Activated CD4-positive, alpha-beta T cell treated with anti-CD3 and anti-CD28 coated beads for 36 hours (primary cell): Measurements from ENCODE around the gene SMPD3. TPM values are rescaled to one million over a fixed set of nuclear protein-coding genes. Genes with fewer than 3 reads are reported as not detected.

Source experiments
- ATAC-seq: fragments of 200-7000 bp; cut with Tn5 transposase; one replicate; pipeline ENCODE4 v1.10.0; 2021; ENCODE audit warnings: mild to moderate bottlenecking, moderate library complexity
- CTCF ChIA-PET: fragments of 350-600 bp; sonication (Branson Sonifier 250); formaldehyde crosslinking; loops from one replicate; lab custom pipeline; 2021; ENCODE audit warnings: antibody characterized with exemption; lab: Charles Lee
- POLR2A ChIA-PET: fragments of 350-600 bp; sonication (Branson Sonifier 250); formaldehyde crosslinking; loops from one replicate; lab custom pipeline; 2021; ENCODE audit warnings: antibody characterized with exemption, inconsistent platforms; lab: Charles Lee
- DNase-seq: peaks from one replicate; pipeline ENCODE4 v3.0.0-alpha.2; 2020
- H3K27ac Mint-ChIP-seq: one replicate; pipeline ENCODE4 v1.8.0; 2021; ENCODE audit warnings: mixed read lengths
- H3K27me3 Mint-ChIP-seq: one replicate; pipeline ENCODE4 v1.8.0; 2021; ENCODE audit warnings: mixed read lengths
- H3K36me3 Mint-ChIP-seq: one replicate; pipeline ENCODE4 v1.8.0; 2021; ENCODE audit warnings: low read depth, mixed read lengths
- H3K4me1 Mint-ChIP-seq: one replicate; pipeline ENCODE4 v1.8.0; 2021; ENCODE audit warnings: mixed read lengths
- H3K4me3 Mint-ChIP-seq: one replicate; pipeline ENCODE4 v1.8.0; 2021; ENCODE audit warnings: mild to moderate bottlenecking, moderate library complexity, mixed read lengths
- H3K9me3 Mint-ChIP-seq: one replicate; pipeline ENCODE4 v1.8.0; 2021; ENCODE audit warnings: low read depth, mixed read lengths
- intact Hi-C, 2 experiments: fragments of 100-400 bp; cut with DNase I in 1 of 2; cut with micrococcal nuclease in 1 of 2; formaldehyde crosslinking; loops; one replicate each; pipeline versions ENCODE4 v1.14.2 to v1.15.1; 2022 to 2024; cut with DNase I, micrococcal nuclease
- total RNA-seq, 2 experiments: library from RNA; stranded (reverse); gene quantifications; one replicate each; pipeline ENCODE4 v1.2.3, GENCODE V29; 2021

The SMPD3 gene
- total RNA-seq, 2 experiments from 2014 or later, result 0.07 to 0.37 TPM

DNA sequence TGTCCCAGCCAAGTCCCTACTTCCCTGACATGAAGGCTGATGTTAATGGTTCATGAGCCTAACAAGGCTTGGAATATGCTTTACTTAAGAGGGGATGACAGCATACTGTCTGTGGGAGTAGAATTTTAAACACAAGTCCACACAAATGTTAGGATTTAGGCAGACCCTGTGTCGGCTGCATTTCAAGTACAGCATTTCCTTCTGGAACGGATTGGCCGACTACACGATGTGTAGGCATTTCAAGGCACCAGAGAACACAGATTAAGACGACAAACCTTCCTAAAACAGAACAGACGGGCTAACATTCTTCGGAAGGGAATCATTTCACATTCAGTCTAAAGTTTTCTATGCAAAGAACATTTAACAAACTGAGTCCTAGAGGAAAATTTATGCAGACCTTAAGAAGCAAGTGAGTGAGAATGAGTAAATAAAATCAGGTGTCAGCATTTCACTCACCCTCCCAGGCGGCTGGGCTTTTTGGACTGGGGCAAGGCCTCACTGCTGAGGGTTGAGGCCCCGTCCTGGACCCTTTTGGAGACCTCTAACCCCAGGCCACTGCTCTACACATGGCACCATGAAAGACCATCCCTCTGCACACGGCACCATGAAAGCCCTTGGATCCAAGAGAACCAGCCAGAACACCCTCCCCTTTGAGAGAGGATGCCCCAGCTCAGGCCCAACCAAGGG, 67.5 kb downstream of the SMPD3 start:
- ATAC-seq (no peak), DNase-seq (no peak)
- intact Hi-C loops, result no loop called here
- no peak overlapping the region for H3K27ac Mint-ChIP-seq
- CTCF ChIA-PET, result interaction anchor here (0.5 to 2.0 kb wide), 8 partner anchors 10 to 562 kb away, joined by 3 to 6 read pairs (median 4); no protein-coding TSS in a partner anchor
- H3K27me3 Mint-ChIP-seq, result peaks cover 2% of the 10 kb centered on the region
- no peak overlapping the region for H3K4me3 Mint-ChIP-seq
- H3K4me1 Mint-ChIP-seq, result peaks cover 18% of the 10 kb centered on the region
- POLR2A ChIA-PET, result no interaction called here
- H3K9me3 Mint-ChIP-seq, result no peaks in the 10 kb centered on the region
- no peaks in the 10 kb centered on the region for H3K36me3 Mint-ChIP-seq

DNA sequence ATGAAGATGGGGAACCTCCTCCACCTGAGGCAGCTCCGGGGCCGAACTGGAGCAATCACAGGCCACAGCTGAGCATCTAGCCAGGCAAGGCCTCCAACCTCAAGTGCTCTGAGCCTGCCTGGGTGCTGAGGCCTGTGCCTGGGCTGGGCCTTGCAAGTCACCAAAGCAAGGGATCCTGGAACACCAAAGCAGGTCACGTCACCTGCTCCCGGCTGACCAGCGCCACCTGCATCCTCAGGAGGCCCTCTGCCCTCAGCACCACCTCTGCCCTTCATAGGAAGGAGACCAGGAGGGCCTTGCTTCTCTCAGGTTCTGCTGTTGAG, 68.0 kb downstream of the SMPD3 start:
- H3K4me1 Mint-ChIP-seq, result peaks cover 18% of the 10 kb centered on the region
- POLR2A ChIA-PET, result no interaction called here
- ATAC-seq (no peak), DNase-seq (no peak)
- intact Hi-C loops, result no loop called here
- CTCF ChIA-PET, result interaction anchor here (1.2 to 1.4 kb wide), 2 partner anchors 16 to 51 kb away, joined by 4 read pairs; no protein-coding TSS in a partner anchor
- H3K27ac Mint-ChIP-seq, result no peak overlapping the region
- no peaks in the 10 kb centered on the region for H3K9me3 Mint-ChIP-seq
- no peak overlapping the region for H3K4me3 Mint-ChIP-seq
- peaks cover 2% of the 10 kb centered on the region for H3K27me3 Mint-ChIP-seq
- no peaks in the 10 kb centered on the region for H3K36me3 Mint-ChIP-seq

DNA sequence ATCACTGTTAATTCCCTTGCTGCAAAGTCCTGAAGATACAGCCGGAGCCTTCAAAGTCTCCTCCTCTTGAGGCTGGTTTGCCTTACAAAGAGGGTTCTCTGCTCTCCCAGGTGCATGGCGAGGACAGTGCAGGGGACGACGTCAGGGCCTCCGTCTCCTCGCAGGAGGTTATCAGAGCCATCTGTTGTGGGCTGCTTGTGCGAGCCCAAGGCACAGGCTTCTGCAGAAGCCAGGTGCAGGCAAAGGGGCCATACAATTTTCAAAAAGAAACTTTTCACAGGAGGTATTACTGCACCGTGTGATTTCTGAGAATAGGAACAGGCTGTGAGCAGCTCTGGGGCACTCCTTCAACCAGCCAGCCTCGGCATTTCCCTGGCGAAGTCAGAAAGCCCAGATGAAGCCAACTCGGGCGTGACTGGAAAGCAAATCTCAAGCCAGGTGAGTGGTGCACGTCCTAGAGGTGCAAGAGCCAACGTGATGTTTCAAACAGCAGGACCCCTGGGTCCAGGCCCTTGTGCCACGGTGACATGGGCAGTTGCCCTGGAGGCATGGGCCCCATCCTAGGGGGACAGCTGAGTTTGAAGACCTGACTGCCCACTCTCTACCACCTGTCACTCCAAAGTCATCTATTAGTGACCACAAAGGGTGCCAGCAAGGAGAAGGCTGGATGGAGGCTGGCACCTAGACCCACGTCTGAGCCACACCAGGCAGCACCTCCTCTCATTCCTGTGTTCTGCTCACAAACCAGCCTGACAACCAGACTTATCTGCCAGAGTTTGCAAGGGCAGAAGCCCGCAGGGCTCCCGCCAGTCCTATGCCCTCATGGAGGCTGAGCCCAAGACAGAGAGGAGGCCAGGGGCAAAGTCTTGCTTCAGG, 68.6 kb downstream of the SMPD3 start:
- H3K36me3 Mint-ChIP-seq, result no peaks in the 10 kb centered on the region
- no peak overlapping the region for H3K27ac Mint-ChIP-seq
- POLR2A ChIA-PET, result no interaction called here
- H3K4me3 Mint-ChIP-seq, result no peak overlapping the region
- H3K4me1 Mint-ChIP-seq, result peaks cover 18% of the 10 kb centered on the region
- no peaks in the 10 kb centered on the region for H3K9me3 Mint-ChIP-seq
- intact Hi-C loops, result no loop called here
- H3K27me3 Mint-ChIP-seq, result peaks cover 2% of the 10 kb centered on the region
- DNase-seq (no peak), ATAC-seq (peak; percentile 40)
- CTCF ChIA-PET, result interaction anchor here (0.6 to 1.4 kb wide), 4 partner anchors 17 to 118 kb away, joined by 3 to 4 read pairs (median 4); no protein-coding TSS in a partner anchor

GRCh38 chr16:68378436-68379415, 69.6 kb downstream of the SMPD3 start:
- intact Hi-C loops, result no loop called here
- CTCF ChIA-PET, result interaction anchor here (0.6 to 1.3 kb wide), 4 partner anchors 11 to 117 kb away, joined by 3 read pairs; no protein-coding TSS in a partner anchor
- DNase-seq, result no peak
- Mint-ChIP-seq H3K27me3 (peaks cover 2% of the 10 kb centered on the region), H3K9me3 (no peaks in the 10 kb centered on the region), H3K36me3 (no peaks in the 10 kb centered on the region), H3K27ac (no peak overlapping the region), H3K4me1 (peaks cover 18% of the 10 kb centered on the region), H3K4me3 (no peak overlapping the region)
- POLR2A ChIA-PET, result no interaction called here
- ATAC-seq, result no peak

DNA sequence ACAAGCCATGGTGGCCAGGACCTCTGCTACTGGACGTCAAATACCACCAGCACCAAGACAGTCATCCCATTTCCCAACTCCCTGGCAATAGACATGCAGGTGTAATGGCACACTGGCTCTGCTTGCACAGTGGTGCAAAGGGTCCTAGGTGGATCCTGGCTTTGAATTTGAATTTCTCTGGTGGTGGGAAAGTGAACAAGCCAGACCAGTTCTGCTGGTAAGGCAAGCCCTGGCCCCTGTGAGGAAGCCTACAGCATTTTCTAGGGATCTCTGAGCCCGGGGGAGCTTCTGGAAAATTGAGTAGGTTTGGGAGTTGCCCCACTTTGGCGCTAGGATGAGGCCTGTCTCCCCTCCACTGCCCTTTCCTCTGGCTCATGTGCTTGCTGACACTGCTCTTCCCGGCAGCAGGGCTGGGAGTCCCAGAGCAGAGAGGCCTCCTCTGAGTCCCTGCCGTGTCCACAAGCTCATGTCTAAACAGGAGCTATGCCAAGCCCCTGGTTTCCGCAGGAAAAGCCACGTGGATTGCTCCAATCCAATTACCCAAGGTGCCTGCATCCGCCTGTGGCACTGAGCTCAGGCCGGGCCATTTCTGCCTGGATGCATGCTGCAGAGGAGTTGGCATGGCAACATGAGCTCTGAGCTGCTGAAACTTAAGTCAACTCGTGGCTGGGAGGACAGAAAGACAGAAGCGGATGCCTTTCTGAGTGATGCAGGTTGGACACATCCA, 70.5 kb downstream of the SMPD3 start:
- H3K9me3 Mint-ChIP-seq, result no peaks in the 10 kb centered on the region
- ChIA-PET POLR2A (no interaction called here), CTCF (interaction anchor here (0.7 to 1.3 kb wide), 2 partner anchors 12 to 30 kb away, joined by 3 read pairs; no protein-coding TSS in a partner anchor)
- ATAC-seq (no peak), DNase-seq (no peak)
- H3K4me1 Mint-ChIP-seq, result peaks cover 18% of the 10 kb centered on the region
- no peak overlapping the region for H3K27ac Mint-ChIP-seq
- intact Hi-C loops, result no loop called here
- H3K27me3 Mint-ChIP-seq, result peaks cover 2% of the 10 kb centered on the region
- no peaks in the 10 kb centered on the region for H3K36me3 Mint-ChIP-seq
- H3K4me3 Mint-ChIP-seq, result no peak overlapping the region

- H3K27ac Mint-ChIP-seq, result no peak overlapping the region
- POLR2A ChIA-PET, result no interaction called here
- no peak overlapping the region for H3K4me3 Mint-ChIP-seq
- no peaks in the 10 kb centered on the region for H3K36me3 Mint-ChIP-seq
- ATAC-seq, result no peak
- intact Hi-C loops, result no loop called here
- no peaks in the 10 kb centered on the region for H3K9me3 Mint-ChIP-seq
- peaks cover 18% of the 10 kb centered on the region for H3K4me1 Mint-ChIP-seq
- peaks cover 2% of the 10 kb centered on the region for H3K27me3 Mint-ChIP-seq
- CTCF ChIA-PET, result interaction anchor here (0.6 kb wide), 1 partner anchor 21 kb away, joined by 3 read pairs; no protein-coding TSS in a partner anchor
- DNase-seq, result no peak
Measured at GRCh38 chr16:68377221-68377620, 71.1 kb downstream of the SMPD3 start.

GRCh38 chr16:68376590-68376989, 71.7 kb downstream of the SMPD3 start:
- Mint-ChIP-seq H3K36me3 (no peaks in the 10 kb centered on the region), H3K9me3 (no peaks in the 10 kb centered on the region), H3K27me3 (peaks cover 2% of the 10 kb centered on the region), H3K27ac (no peak overlapping the region), H3K4me1 (peaks cover 18% of the 10 kb centered on the region), H3K4me3 (no peak overlapping the region)
- intact Hi-C loops, result no loop called here
- ChIA-PET POLR2A (no interaction called here), CTCF (interaction anchor here (0.6 to 1.1 kb wide), 3 partner anchors 11 to 21 kb away, joined by 3 read pairs; no protein-coding TSS in a partner anchor)
- no peak for ATAC-seq
- no peak for DNase-seq

- Mint-ChIP-seq H3K27me3 (peaks cover 2% of the 10 kb centered on the region), H3K27ac (no peak overlapping the region), H3K9me3 (no peaks in the 10 kb centered on the region), H3K4me3 (no peak overlapping the region), H3K4me1 (peaks cover 18% of the 10 kb centered on the region), H3K36me3 (no peaks in the 10 kb centered on the region)
- ChIA-PET CTCF (interaction anchor here (0.6 to 1.1 kb wide), 2 partner anchors 10 to 12 kb away, joined by 3 read pairs; no protein-coding TSS in a partner anchor), POLR2A (no interaction called here)
- ATAC-seq, result no peak
- DNase-seq, result no peak
- intact Hi-C loops, result no loop called here
Measured at GRCh38 chr16:68375801-68376536, 72.3 kb downstream of the SMPD3 start.

- no peak overlapping the region for H3K4me3 Mint-ChIP-seq
- no peak overlapping the region for H3K27ac Mint-ChIP-seq
- no peaks in the 10 kb centered on the region for H3K36me3 Mint-ChIP-seq
- POLR2A ChIA-PET, result no interaction called here
- peaks cover 2% of the 10 kb centered on the region for H3K27me3 Mint-ChIP-seq
- CTCF ChIA-PET, result interaction anchor here (1.1 kb wide), 1 partner anchor 11 kb away, joined by 3 read pairs; no protein-coding TSS in a partner anchor
- DNase-seq (no peak), ATAC-seq (no peak)
- H3K4me1 Mint-ChIP-seq, result peaks cover 26% of the 10 kb centered on the region
- no peaks in the 10 kb centered on the region for H3K9me3 Mint-ChIP-seq
- intact Hi-C loops, result no loop called here
Measured at GRCh38 chr16:68374961-68375660, 73.2 kb downstream of the SMPD3 start.
